ENCODE results near the gene ABCA7. TPM values are rescaled to one million over a fixed set of nuclear protein-coding genes. Genes with fewer than 3 reads are reported as not detected.
A peak's percentile ranks its signal among the peaks of the same experiment; 100 is the strongest.

ABCA7 gene
- total RNA-seq, 1 experiment from 2014 or later, result 18.2 TPM

GRCh38 chr19:1015782-1016646 lies 23.9 kb upstream of the ABCA7 start:
- peaks cover 17% of the 10 kb centered on the region for H3K4me1 Mint-ChIP-seq (ENCODE audit: insufficient read depth, unreplicated experiment)
- CTCF ChIA-PET, result interaction anchor here (0.6 kb wide), 1 partner anchor 19 kb away, joined by 3 read pairs; no protein-coding TSS in a partner anchor
- no peak for TF ChIP-seq CTCF (IDR thresholded peaks at IDR 0.05; ENCODE audit: unreplicated experiment)
- peak overlapping the region; percentile 85 for H3K27ac Mint-ChIP-seq (ENCODE audit: low read depth, unreplicated experiment)
- POLR2A ChIA-PET, result interaction anchor here (0.7 to 2.3 kb wide), 4 partner anchors 12 to 628 kb away, joined by 3 to 17 read pairs (median 6); partner anchors contain the start of gene CNN2
- no peak for DNase-seq (ENCODE audit: unreplicated experiment)
- no peaks in the 10 kb centered on the region for H3K9me3 Mint-ChIP-seq (ENCODE audit: unreplicated experiment)
- intact Hi-C loops (cut with micrococcal nuclease), result no loop called here
- peaks cover 37% of the 10 kb centered on the region for H3K36me3 Mint-ChIP-seq (ENCODE audit: insufficient read depth, unreplicated experiment)
- no TSS peak for BruUV-seq (replicated peaks)
- H3K27me3 Mint-ChIP-seq (ENCODE audit: insufficient read depth, unreplicated experiment), result no peaks in the 10 kb centered on the region
- peak overlapping the region; percentile 66 for H3K4me3 Mint-ChIP-seq (ENCODE audit: unreplicated experiment)

- intact Hi-C loops (cut with micrococcal nuclease), result no loop called here
- no peaks in the 10 kb centered on the region for H3K9me3 Mint-ChIP-seq (ENCODE audit: unreplicated experiment)
- H3K27ac Mint-ChIP-seq (ENCODE audit: low read depth, unreplicated experiment), result peak overlapping the region; percentile 85
- ChIA-PET CTCF (interaction anchor here (0.6 kb wide), 1 partner anchor 19 kb away, joined by 3 read pairs; no protein-coding TSS in a partner anchor), POLR2A (interaction anchor here (0.7 to 2.3 kb wide), 6 partner anchors 11 to 627 kb away, joined by 3 to 17 read pairs (median 6); partner anchors contain the start of gene CNN2)
- peak overlapping the region; percentile 66 for H3K4me3 Mint-ChIP-seq (ENCODE audit: unreplicated experiment)
- H3K36me3 Mint-ChIP-seq (ENCODE audit: insufficient read depth, unreplicated experiment), result peaks cover 40% of the 10 kb centered on the region
- BruUV-seq (replicated peaks), result no TSS peak
- no peak for TF ChIP-seq CTCF (IDR thresholded peaks at IDR 0.05; ENCODE audit: unreplicated experiment)
- H3K27me3 Mint-ChIP-seq (ENCODE audit: insufficient read depth, unreplicated experiment), result no peaks in the 10 kb centered on the region
- peak; percentile 62 for DNase-seq (ENCODE audit: unreplicated experiment)
- peaks cover 17% of the 10 kb centered on the region for H3K4me1 Mint-ChIP-seq (ENCODE audit: insufficient read depth, unreplicated experiment)
Observed at GRCh38 chr19:1016647-1017114, 23.2 kb upstream of the ABCA7 start.

GRCh38 chr19:1017115-1017905 lies 22.6 kb upstream of the ABCA7 start:
- TF ChIP-seq CTCF (IDR thresholded peaks at IDR 0.05; ENCODE audit: unreplicated experiment), result no peak
- ChIA-PET POLR2A (interaction anchor here (0.7 to 2.3 kb wide), 6 partner anchors 10 to 867 kb away, joined by 3 to 17 read pairs (median 6); partner anchors contain the start of gene CNN2), CTCF (interaction anchor here (0.6 kb wide), 1 partner anchor 236 kb away, joined by 3 read pairs; no protein-coding TSS in a partner anchor)
- H3K4me1 Mint-ChIP-seq (ENCODE audit: insufficient read depth, unreplicated experiment), result peaks cover 17% of the 10 kb centered on the region
- H3K4me3 Mint-ChIP-seq (ENCODE audit: unreplicated experiment), result peak overlapping the region; percentile 66
- peak; percentile 55 for DNase-seq (ENCODE audit: unreplicated experiment)
- no peaks in the 10 kb centered on the region for H3K9me3 Mint-ChIP-seq (ENCODE audit: unreplicated experiment)
- no peaks in the 10 kb centered on the region for H3K27me3 Mint-ChIP-seq (ENCODE audit: insufficient read depth, unreplicated experiment)
- intact Hi-C loops (cut with micrococcal nuclease), result no loop called here
- no TSS peak for BruUV-seq (replicated peaks)
- peak overlapping the region; percentile 85 for H3K27ac Mint-ChIP-seq (ENCODE audit: low read depth, unreplicated experiment)
- peaks cover 42% of the 10 kb centered on the region for H3K36me3 Mint-ChIP-seq (ENCODE audit: insufficient read depth, unreplicated experiment)

Measured in MCF 10A (cell line).